HEK293 (cell line): ENCODE results near the gene PLA2G4D.

Experiments used
- CTCF ChIA-PET: fragments of 350-600 bp; formaldehyde crosslinking; extraction: SDS; loops from one replicate; lab custom pipeline; 2021; ENCODE audit warnings: antibody characterized with exemption; lab: Yijun Ruan, JAX
- POLR2A ChIA-PET: fragments of 300-600 bp; formaldehyde crosslinking; extraction: SDS; loops from one replicate; lab custom pipeline; 2020; ENCODE audit warnings: antibody characterized with exemption, inconsistent platforms; lab: Yijun Ruan, JAX
- H3K27ac ChIP-seq: fragments of 200-500 bp; sonication (Bioruptor generic); 2 replicates; pipeline ENCODE4 v1.5.1; 2014; ENCODE audit warnings: low read depth, low read length, control low read depth, inconsistent platforms; ENCODE audit errors: extremely low read depth
- H3K36me3 ChIP-seq, 2 experiments: fragments of 200-500 bp in 1 of 2; sonication (Bioruptor generic) in 1 of 2; 1 replicate in 1 of 2; 2 replicates in 1 of 2; pipeline ENCODE4 v1.5.1; 2014 to 2017; ENCODE audit warnings: inconsistent platforms in 2 of 2, low read length in 2 of 2; ENCODE audit not compliant: control insufficient read depth in 2 of 2, insufficient read depth in 1 of 2
- H3K4me1 ChIP-seq: fragments of 200-500 bp; sonication (Bioruptor generic); 2 replicates; pipeline ENCODE4 v1.5.1; 2014; ENCODE audit warnings: mild to moderate bottlenecking, low read length, inconsistent platforms; ENCODE audit not compliant: control insufficient read depth, insufficient read depth
- H3K4me3 ChIP-seq: 2 replicates; pipeline ENCODE4 v1.5.1; 2011; ENCODE audit warnings: low read depth, mild to moderate bottlenecking, control low read depth, low read length, moderate library complexity
- H3K9me3 ChIP-seq: fragments of 200-500 bp; sonication (Bioruptor generic); 2 replicates; pipeline ENCODE4 v1.5.1; 2014; ENCODE audit warnings: low read depth, low read length, inconsistent platforms; ENCODE audit not compliant: control insufficient read depth, insufficient read depth
- AEBP2 ChIP-seq: fragments of 450-650 bp; formaldehyde crosslinking; IDR thresholded peaks from 2 replicates; pipeline ENCODE4 v1.5.1; 2016; ENCODE audit warnings: missing biosample characterization, missing genetic modification characterization, borderline replicate concordance
- GLI2 ChIP-seq: fragments of 450-650 bp; formaldehyde crosslinking; IDR thresholded peaks from 2 replicates; pipeline ENCODE4; 2017; ENCODE audit warnings: missing biosample characterization, missing genetic modification characterization, low read depth, borderline replicate concordance
- HIC1 ChIP-seq: fragments of 450-650 bp; formaldehyde crosslinking; IDR thresholded peaks from 2 replicates; pipeline ENCODE4 v1.5.1; 2016; ENCODE audit warnings: missing biosample characterization, missing genetic modification characterization
- HOXD13 ChIP-seq: sonication (generic); formaldehyde crosslinking; IDR thresholded peaks from 2 replicates; pipeline ENCODE4 v1.8.0; 2022; ENCODE audit warnings: missing genetic modification reagents, borderline replicate concordance
- KLF1 ChIP-seq: fragments of 450-650 bp; formaldehyde crosslinking; IDR thresholded peaks from 2 replicates; pipeline ENCODE4 v1.5.1; 2016; ENCODE audit warnings: missing biosample characterization, missing genetic modification characterization
- REST ChIP-seq: fragments of 450-650 bp; formaldehyde crosslinking; IDR thresholded peaks from 2 replicates; pipeline ENCODE4 v1.5.1; 2016; ENCODE audit warnings: missing biosample characterization, missing genetic modification characterization
- SETDB1 ChIP-seq: IDR thresholded peaks from one replicate; pipeline ENCODE4 v1.6.1; 2017; ENCODE audit warnings: mild to moderate bottlenecking, low read length, moderate library complexity, mixed read lengths; ENCODE audit not compliant: insufficient read length
- ZNF148 ChIP-seq: fragments of 450-650 bp; formaldehyde crosslinking; IDR thresholded peaks from 2 replicates; pipeline ENCODE4 v1.5.0; 2017; ENCODE audit warnings: missing biosample characterization, missing genetic modification characterization, borderline replicate concordance
- ZNF214 ChIP-seq: fragments of 450-650 bp; formaldehyde crosslinking; IDR thresholded peaks from 2 replicates; pipeline ENCODE4 v1.5.1; 2017; ENCODE audit warnings: missing biosample characterization, mild to moderate bottlenecking, missing genetic modification characterization, borderline replicate concordance
- ZNF510 ChIP-seq: fragments of 450-650 bp; formaldehyde crosslinking; IDR thresholded peaks from 2 replicates; pipeline ENCODE4 v1.5.1; 2018; ENCODE audit warnings: mild to moderate bottlenecking, missing genetic modification characterization, missing biosample characterization; ENCODE audit not compliant: insufficient replicate concordance
- ZNF645 ChIP-seq: fragments of 450-650 bp; formaldehyde crosslinking; IDR thresholded peaks from 2 replicates; pipeline ENCODE4; 2016; ENCODE audit warnings: missing biosample characterization, missing genetic modification characterization
- ZNF777 ChIP-seq: fragments of 450-650 bp; formaldehyde crosslinking; IDR thresholded peaks from 2 replicates; pipeline ENCODE4 v1.5.1; 2017; ENCODE audit warnings: missing biosample characterization, missing genetic modification characterization, borderline replicate concordance

The PLA2G4D gene

GRCh38 chr15:42097018-42097417 lies 2.7 kb upstream of the PLA2G4D start (continued):
- no peak for TF ChIP-seq HIC1 (tag by site-specific recombination)
- no peak for TF ChIP-seq AEBP2 (tag by site-specific recombination)
- TF ChIP-seq ZNF777 (tag by site-specific recombination): no peak
- TF ChIP-seq, all 188 proteins: peak for 0

GRCh38 chr15:42093966-42094365 lies 396 bp downstream of the PLA2G4D start:
- no peak overlapping the region for H3K4me3 ChIP-seq
- ChIA-PET CTCF (interaction anchor here (0.5 to 1.3 kb wide), 2 partner anchors 9 to 104 kb away, joined by 3 read pairs; no protein-coding TSS in a partner anchor), POLR2A (no interaction called here)
- H3K4me1 ChIP-seq: 0 out of 2 replicates have a peak, but pooled peaks cover 3% of the 10 kb centered on the region
- no peak overlapping the region for H3K27ac ChIP-seq
- H3K9me3 ChIP-seq: no peaks in the 10 kb centered on the region
- no peaks in the 10 kb centered on the region for H3K36me3 ChIP-seq
- no peak for TF ChIP-seq ZNF214 (tag by site-specific recombination)
- TF ChIP-seq ZNF510 (tag by site-specific recombination): no peak
- no peak for TF ChIP-seq GLI2
- no peak for TF ChIP-seq KLF1
- no peak for TF ChIP-seq REST
- no peak for TF ChIP-seq ZNF645
- no peak for TF ChIP-seq SETDB1
- no peak for TF ChIP-seq HOXD13 (CRISPR knock-in tag)
- no peak for TF ChIP-seq ZNF148 (tag by site-specific recombination)
